Endothelial cell of umbilical vein (primary cell): ENCODE data around the gene RGS11.
"Not testable (repeated sequence)": the region's sequence is repeated elsewhere in the genome, so short reads cannot be mapped to it uniquely, and the experiment has no call there.

Source experiments
- CTCF ChIP-seq, 2 donors: IDR thresholded peaks; 1 replicate in 1 of 2; 2 replicates in 1 of 2; pipeline ENCODE4 v1.5.1; 2011; ENCODE audit warnings: low read length in 2 of 2, mild to moderate bottlenecking in 2 of 2, moderate library complexity in 2 of 2, control low read depth in 1 of 2, inconsistent platforms in 1 of 2, low read depth in 1 of 2; ENCODE audit not compliant: insufficient read depth in 1 of 2; ENCODE audit errors: extremely low read depth in 1 of 2
- EZH2 ChIP-seq: IDR thresholded peaks from 2 replicates; pipeline ENCODE4 v1.6.1; 2012; ENCODE audit warnings: borderline replicate concordance, low read depth, mild to moderate bottlenecking, moderate library complexity, low read length, inconsistent platforms; ENCODE audit not compliant: severe bottlenecking
- FOS ChIP-seq: IDR thresholded peaks from 2 replicates; pipeline ENCODE4 v1.6.1; 2011; ENCODE audit warnings: mild to moderate bottlenecking, low read length, moderate library complexity, borderline replicate concordance; ENCODE audit not compliant: insufficient read depth
- GATA2 ChIP-seq: IDR thresholded peaks from 2 replicates; pipeline ENCODE4 v1.7.0; 2011; ENCODE audit warnings: low read depth, mild to moderate bottlenecking, moderate library complexity, mixed read lengths, low read length; ENCODE audit not compliant: insufficient read length, insufficient read depth
- JUN ChIP-seq: IDR thresholded peaks from 2 replicates; pipeline ENCODE4 v1.6.1; 2011; ENCODE audit warnings: borderline replicate concordance, low read depth; ENCODE audit not compliant: insufficient read length, insufficient read depth
- MAX ChIP-seq: IDR thresholded peaks from 2 replicates; pipeline ENCODE4 v1.6.1; 2011; ENCODE audit not compliant: insufficient read depth, insufficient read length
- MYC ChIP-seq: IDR thresholded peaks from one replicate; pipeline ENCODE4 v1.6.1; 2011; ENCODE audit warnings: mild to moderate bottlenecking, low read depth, low read length
- POLR2A ChIP-seq: IDR thresholded peaks from 2 replicates; pipeline ENCODE4 v1.6.1; 2012; ENCODE audit warnings: low read depth, mild to moderate bottlenecking, control low read depth, low read length
- POLR2AphosphoS5 ChIP-seq: IDR thresholded peaks from 2 replicates; pipeline ENCODE4 v1.6.1; 2012; ENCODE audit warnings: low read depth, mild to moderate bottlenecking, control low read depth, low read length, moderate library complexity; ENCODE audit not compliant: insufficient read depth

DNA sequence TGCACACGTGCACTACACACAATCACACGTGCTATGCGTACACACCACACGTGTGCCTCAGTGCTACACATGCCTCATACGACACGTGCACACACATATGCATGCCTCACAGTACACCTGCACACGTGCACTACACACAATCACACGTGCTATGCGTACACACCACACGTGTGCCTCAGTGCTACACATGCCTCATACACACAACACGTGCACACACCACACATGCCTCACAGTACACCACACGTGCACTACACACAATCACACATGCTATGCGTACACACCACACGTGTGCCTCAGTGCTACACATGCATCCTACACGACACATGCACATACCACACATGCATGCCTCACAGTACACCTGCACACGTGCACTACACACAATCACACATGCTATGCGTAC is 8.2 kb downstream of the RGS11 start:
- not testable (repeated sequence) for TF ChIP-seq EZH2; CTCF (IDR thresholded peaks at IDR 0.05; ENCODE audit: extremely low read depth in 1 of 2, insufficient read depth in 1 of 2, low read depth in 1 of 2, low read length in 2 of 2); POLR2A; FOS; GATA2; POLR2AphosphoS5; MAX; JUN; MYC
